HG03175 (cell line): ENCODE results near the gene CCL11.

ENCODE experiments used
- ATAC-seq: cut with Tn5 transposase; IDR thresholded peaks from one replicate; pipeline ENCODE4 v1.9.1; 2021; ENCODE audit warnings: mild to moderate bottlenecking, moderate library complexity; ENCODE audit not compliant: unreplicated experiment

The CCL11 gene

DNA sequence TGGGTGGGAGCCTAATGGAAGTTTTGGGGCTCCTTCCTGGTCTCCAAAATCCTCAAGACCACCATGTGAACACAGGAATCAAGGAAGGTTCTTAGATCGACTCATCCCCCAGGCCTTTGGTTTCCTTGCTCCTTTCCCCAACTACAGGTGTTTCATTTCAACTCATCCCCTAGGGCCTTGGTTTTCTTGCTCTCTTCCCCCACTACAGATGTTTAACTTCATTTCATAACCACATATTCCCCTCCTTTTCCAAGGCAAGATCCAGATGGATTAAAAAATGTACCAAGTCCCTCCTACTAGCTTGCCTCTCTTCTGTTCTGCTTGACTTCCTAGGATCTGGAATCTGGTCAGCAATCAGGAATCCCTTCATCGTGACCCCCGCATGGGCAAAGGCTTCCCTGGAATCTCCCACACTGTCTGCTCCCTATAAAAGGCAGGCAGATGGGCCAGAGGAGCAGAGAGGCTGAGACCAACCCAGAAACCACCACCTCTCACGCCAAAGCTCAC lies at the start of gene CCL11:
CCL11 (plus strand) TSS at position 457 of the 507 bp plus-strand sequence. CDS start 67 bp downstream, outside the sequence.
- ATAC-seq = no peak

GRCh38 chr17:34236281-34236892 lies 49.2 kb upstream of the CCL11 start:
- no peak for ATAC-seq

- ATAC-seq = no peak
These were observed 48.1 kb upstream of the CCL11 start for GRCh38 chr17:34237458-34237857.

- no peak for ATAC-seq
These were observed 44.5 kb upstream of the CCL11 start for GRCh38 chr17:34241062-34241461.

DNA sequence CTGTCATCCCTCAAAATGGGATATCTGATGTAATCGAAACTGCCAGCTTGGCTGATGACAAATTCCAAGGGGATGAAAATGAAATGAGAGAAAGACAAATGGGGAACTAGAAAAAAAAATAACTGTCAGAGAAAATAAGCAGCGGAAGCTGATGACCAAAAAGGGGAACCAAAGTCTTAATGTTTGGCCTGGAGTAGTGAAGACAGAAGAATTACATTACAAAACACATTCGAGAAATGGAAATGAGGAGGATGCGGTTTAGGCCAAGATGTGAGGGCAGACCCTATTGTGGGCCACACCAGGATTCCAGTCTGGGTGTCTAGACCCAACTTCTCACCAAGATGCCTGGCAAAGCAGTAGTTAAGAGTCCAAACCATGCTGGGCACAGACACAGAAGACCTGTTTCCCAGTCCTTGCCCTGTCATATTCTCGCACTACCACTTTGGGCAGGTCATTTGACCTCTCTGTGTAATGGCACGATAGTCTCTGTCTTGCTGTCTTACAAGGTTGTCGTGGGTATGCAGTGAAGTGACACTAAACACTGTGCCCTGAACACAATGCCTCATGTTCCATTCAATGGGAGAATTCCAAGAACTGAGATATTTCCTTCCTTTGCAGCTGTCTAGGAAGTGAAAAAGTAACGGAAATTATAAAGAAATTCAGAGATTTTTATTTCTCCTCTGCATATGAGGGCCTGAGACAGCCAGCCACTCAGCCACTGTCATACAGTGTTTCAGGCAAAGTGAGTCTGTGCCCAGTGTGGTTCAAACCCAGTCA lies 42.8 kb upstream of the CCL11 start:
- ATAC-seq = no peak

GRCh38 chr17:34243364-34244320 lies 41.9 kb upstream of the CCL11 start:
- no peak for ATAC-seq

DNA sequence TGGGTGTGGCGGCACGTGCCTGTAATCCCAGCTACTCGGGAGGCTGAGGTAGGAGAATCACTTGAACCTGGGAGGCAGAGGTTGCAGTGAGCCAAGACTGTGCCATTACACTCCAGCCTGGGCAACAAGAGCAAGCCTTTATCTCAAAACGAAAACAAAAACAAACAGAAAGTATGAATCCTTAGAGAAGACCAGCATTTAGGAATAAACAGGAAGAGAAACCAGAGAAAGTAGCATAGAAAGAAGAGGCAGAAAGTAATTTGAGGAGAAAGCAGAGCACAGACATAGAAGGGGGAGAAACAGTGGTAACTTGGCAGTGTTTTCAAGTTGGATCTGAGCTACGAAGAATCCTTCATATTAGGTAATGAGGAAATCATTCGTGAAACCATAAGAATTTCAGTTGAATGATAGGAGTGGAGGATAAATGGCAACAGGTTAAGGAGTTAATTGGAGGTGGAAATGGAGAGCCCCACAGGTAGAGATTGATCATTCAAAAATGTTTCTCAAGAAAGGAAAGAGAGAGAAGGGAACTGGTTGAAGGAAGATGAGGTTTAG lies 40.1 kb upstream of the CCL11 start:
- ATAC-seq = no peak

- ATAC-seq = no peak
These were observed 39.1 kb upstream of the CCL11 start for GRCh38 chr17:34246446-34246845.

DNA sequence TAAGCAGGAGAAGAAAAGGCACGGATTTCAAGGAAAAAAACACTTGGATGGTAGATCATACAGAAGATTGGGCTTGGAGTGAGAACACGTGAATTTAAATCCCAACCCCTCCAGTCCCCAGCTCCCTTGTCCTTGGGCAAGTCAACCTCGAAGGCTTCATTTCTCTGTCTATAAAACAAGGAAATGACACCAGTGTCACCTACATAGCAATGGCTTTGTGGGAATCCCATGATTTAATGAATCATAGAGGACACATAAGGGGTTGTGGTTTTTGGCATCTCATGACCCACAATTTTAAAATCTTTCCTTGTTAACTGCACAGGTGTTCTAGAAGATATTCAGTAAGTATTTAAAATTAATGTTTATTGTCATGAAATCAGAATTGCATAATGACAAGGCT lies 38.7 kb upstream of the CCL11 start:
- ATAC-seq = no peak

DNA sequence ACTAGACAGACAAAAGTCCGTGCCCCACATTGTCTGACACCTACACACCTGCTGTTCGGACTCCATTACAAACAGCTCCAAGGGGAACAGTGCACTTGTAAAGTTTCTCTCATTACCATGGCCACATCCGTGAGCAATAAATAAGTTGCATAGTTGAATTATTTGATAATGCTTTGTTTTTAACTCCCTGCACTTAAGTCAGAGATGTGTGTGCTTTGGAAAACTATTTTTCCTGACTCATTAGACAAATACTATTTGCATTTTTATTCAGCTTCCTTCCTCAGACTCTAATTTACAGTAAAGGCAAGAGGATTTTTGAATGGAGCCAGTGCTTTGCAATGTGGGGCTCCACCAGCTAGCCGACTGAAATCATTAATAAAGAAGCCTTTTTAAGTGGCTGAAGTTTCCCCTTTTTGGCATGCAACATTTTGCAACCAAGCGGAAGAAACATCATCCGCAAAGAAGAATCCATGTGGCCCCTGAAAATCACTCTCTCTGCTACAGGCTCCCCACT lies 37.0 kb upstream of the CCL11 start:
- ATAC-seq = no peak

- no peak for ATAC-seq
These were observed 36.5 kb upstream of the CCL11 start for GRCh38 chr17:34249061-34249460.

GRCh38 chr17:34249478-34249877 lies 36.1 kb upstream of the CCL11 start:
- ATAC-seq = no peak

DNA sequence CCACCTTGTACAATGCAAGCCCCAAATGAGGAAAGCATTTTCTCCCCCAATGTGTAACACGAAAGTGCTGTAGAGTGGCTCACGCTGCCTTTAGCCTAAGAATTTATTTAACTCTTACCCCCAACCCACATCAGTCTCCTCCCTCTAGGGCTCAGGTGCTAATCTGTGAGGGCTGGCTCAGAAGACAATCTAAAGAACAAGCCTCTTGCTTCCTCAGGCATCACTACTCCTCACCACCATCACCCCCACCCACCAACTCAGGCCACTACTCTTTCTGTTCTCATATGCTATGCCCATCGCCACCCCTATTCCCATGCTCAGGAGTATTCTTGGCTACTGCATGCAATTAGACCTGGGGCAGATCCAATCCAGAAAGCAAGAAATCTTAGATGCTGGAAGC lies 34.4 kb upstream of the CCL11 start:
- ATAC-seq = no peak

- ATAC-seq = no peak
These were observed 33.5 kb upstream of the CCL11 start for GRCh38 chr17:34252095-34252443.

DNA sequence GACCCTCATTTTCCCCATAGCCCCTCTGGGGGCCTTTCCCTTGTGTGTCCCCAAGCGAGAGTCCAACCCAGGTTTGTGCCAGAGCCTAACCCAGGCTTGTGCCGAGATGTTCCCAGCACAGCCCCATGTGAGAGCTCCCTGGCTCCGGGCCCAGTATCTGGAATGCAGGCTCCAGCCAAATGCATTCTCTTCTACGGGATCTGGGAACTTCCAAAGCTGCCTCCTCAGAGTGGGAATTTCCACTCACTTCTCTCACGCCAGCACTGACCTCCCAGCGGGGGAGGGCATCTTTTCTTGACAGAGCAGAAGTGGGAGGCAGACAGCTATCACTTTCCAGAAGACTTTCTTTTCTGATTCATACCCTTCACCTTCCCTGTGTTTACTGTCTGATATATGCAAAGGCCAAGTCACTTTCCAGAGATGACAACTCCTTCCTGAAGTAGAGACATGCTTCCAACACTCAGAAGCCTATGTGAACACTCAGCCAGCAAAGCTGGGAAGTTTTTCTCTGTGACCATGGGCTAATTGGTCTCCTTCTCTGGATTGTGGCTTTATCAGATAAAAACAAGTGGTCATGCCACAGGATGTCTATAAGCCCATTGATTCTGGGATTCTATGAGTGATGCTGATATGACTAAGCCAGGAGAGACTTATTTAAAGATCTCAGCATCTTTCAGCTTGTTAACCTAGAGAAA lies 33.0 kb upstream of the CCL11 start:
- no peak for ATAC-seq

- ATAC-seq = no peak
These were observed 32.4 kb upstream of the CCL11 start for GRCh38 chr17:34253139-34253525.

- ATAC-seq = no peak
These were observed 31.4 kb upstream of the CCL11 start for GRCh38 chr17:34254146-34254545.

DNA sequence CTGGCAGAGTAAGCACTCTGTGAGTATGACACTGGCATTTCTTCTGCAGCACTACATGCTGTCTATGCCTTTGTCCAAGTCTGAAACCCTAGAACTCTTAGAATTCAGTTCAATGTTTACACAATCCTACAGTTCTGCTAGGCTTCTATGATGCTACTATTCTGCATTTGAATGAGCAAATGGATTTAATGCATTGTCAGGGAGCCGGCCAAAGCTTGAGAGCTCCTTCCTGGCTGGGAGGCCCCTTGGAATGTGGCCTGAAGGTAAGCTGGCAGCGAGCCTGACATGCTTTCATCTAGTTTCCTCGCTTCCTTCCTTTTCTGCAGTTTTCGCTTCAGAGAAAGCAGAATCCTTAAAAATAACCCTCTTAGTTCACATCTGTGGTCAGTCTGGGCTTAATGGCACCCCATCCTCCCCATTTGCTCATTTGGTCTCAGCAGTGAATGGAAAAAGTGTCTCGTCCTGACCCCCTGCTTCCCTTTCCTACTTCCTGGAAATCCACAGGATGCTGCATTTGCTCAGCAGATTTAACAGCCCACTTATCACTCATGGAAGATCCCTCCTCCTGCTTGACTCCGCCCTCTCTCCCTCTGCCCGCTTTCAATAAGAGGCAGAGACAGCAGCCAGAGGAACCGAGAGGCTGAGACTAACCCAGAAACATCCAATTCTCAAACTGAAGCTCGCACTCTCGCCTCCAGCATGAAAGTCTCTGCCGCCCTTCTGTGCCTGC lies 30.7 kb upstream of the CCL11 start, which contains the start of gene CCL2:
CCL2 (plus strand) TSS at position 635 of the 730 bp plus-strand sequence; CDS start at position 700, 65 bp downstream.
- no peak for ATAC-seq

GRCh38 chr17:34255381-34255732 lies 30.2 kb upstream of the CCL11 start:
- ATAC-seq = no peak

DNA sequence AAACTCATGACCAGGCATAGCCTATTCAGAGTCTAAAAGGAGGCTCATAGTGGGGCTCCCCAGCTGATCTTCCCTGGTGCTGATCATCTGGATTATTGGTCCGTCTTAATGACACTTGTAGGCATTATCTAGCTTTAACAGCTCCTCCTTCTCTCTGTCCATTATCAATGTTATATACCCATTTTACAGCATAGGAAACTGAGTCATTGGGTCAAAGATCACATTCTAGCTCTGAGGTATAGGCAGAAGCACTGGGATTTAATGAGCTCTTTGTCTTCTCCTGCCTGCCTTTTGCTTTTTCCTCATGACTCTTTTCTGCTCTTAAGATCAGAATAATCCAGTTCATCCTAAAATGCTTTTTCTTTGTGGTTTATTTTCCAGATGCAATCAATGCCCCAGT lies 29.7 kb upstream of the CCL11 start:
- no peak for ATAC-seq
